ENCODE results near the gene SACM1L. TPM values are rescaled to one million over a fixed set of nuclear protein-coding genes. Genes with fewer than 3 reads are reported as not detected.

SACM1L gene
- total and polyA plus RNA-seq, 2 of the 13 experiments (the other 11 are each of a cell fraction or from before 2014, with no cell fraction given): 15.1 to 27.8 TPM

GRCh38 chr3:45730409-45731154, 41.4 kb downstream of the SACM1L start:
- FAIRE-seq (no peak), DNase-seq (ENCODE audit: low spot score) (no peak), ATAC-seq (no peak)
- intact Hi-C loops (cut with micrococcal nuclease; ENCODE audit: unreplicated experiment) (no loop called here), in situ Hi-C loops (cut with HindIII; ENCODE audit: extremely low pct_ligation_motif_present, low pct_unique_long_range_greater_than_20kb) (no loop called here)
- POLR2A ChIA-PET: no interaction called here
- Histone ChIP-seq H4K20me1 (ENCODE audit: insufficient read depth, low read length) (no peaks in the 10 kb centered on the region), H3K9ac (ENCODE audit: insufficient read depth, low read depth, low read length) (no peak overlapping the region), H3K4me1 (ENCODE audit: insufficient read depth, low read length) (no peaks in the 10 kb centered on the region), H3K4me3 (replicated peaks in 1 of 3; ENCODE audit: insufficient read depth in 1 of 3, low read depth in 2 of 3, low read length in 3 of 3) (no peak overlapping the region), H3K36me3 (replicated peaks in 1 of 2; ENCODE audit: control insufficient read depth in 1 of 2, insufficient read depth in 2 of 2, low read length in 2 of 2) (peaks cover 8 to 47% of the 10 kb centered on the region in 2 experiments), H3K79me2 (ENCODE audit: insufficient read depth, low read length) (no peaks in the 10 kb centered on the region), H3K27ac (ENCODE audit: extremely low read length, insufficient read depth, low read length) (no peak overlapping the region), H3K9me3 (ENCODE audit: low read length) (no peaks in the 10 kb centered on the region), H3K4me2 (ENCODE audit: low read depth, low read length) (no peak overlapping the region), H2AFZ (ENCODE audit: low read length) (no peak overlapping the region), H3K27me3 (ENCODE audit: control insufficient read depth in 1 of 2, insufficient read depth in 2 of 2, low read length in 2 of 2) (no peaks in the 10 kb centered on the region)
- CTCF ChIA-PET (ENCODE audit: low intra/inter-chr PET ratio, low total read pairs): no interaction called here
- BruUV-seq (replicated peaks): no TSS peak
- 92% methylated on average over 4 of the region's 4 CpGs for WGBS (ENCODE audit: low lambda C conversion rate)
- TF ChIP-seq KDM1A (CRISPR knock-in tag; IDR thresholded peaks at IDR 0.05): no peak
- TF ChIP-seq ZSCAN31 (CRISPR knock-in tag; IDR thresholded peaks at IDR 0.05; ENCODE audit: low read depth): no peak
- no peak for TF ChIP-seq RXRB (CRISPR knock-in tag; IDR thresholded peaks at IDR 0.05; ENCODE audit: borderline replicate concordance)
- no peak for TF ChIP-seq ZNF850 (CRISPR knock-in tag; conservative IDR thresholded peaks at IDR 0.05)
- no peak for TF ChIP-seq GZF1 (CRISPR knock-in tag; IDR thresholded peaks at IDR 0.05)
- TF ChIP-seq MAX (IDR thresholded peaks at IDR 0.05): no peak
- no peak for TF ChIP-seq SRSF4 (IDR thresholded peaks at IDR 0.05; ENCODE audit: low read depth, low read length, poor library complexity, severe bottlenecking)
- no peak for TF ChIP-seq GTF2F1 (IDR thresholded peaks at IDR 0.05; ENCODE audit: low read length)
- TF ChIP-seq NR2C2 (CRISPR knock-in tag; IDR thresholded peaks at IDR 0.05; ENCODE audit: borderline replicate concordance): no peak
- no peak for TF ChIP-seq BRF2 (CRISPR knock-in tag; IDR thresholded peaks at IDR 0.05)
- TF ChIP-seq XRCC5 (optimal IDR thresholded peaks at IDR 0.05; ENCODE audit: low read length): no peak
- TF ChIP-seq PCBP2 (optimal IDR thresholded peaks at IDR 0.05; ENCODE audit: low read depth, low read length, poor library complexity, severe bottlenecking): no peak
- no peak for TF ChIP-seq FOXK2 (IDR thresholded peaks at IDR 0.05)
